OCI-LY7 (cell line): ENCODE results near the gene NDUFV1. TPM values are rescaled to one million over a fixed set of nuclear protein-coding genes. Genes with fewer than 3 reads are reported as not detected.

ENCODE experiments used
- BruUV-seq: library from RNA; stranded (reverse); fragments of 400-500 nt; replicated peaks from 2 replicates; lab custom pipeline; 2021; lab: Mats Ljungman, UMichigan
- CTCF ChIA-PET: fragments of 300-600 bp; sonication (Branson Sonifier 250); formaldehyde crosslinking; loops from one replicate; lab custom pipeline; 2022; ENCODE audit warnings: antibody characterized with exemption; ENCODE audit not compliant: unreplicated experiment; lab: Charles Lee
- POLR2A ChIA-PET: fragments of 300-600 bp; sonication (Branson Sonifier 250); formaldehyde crosslinking; loops from one replicate; lab custom pipeline; 2022; ENCODE audit warnings: antibody characterized with exemption; lab: Charles Lee
- DNase-seq: peaks from one replicate; pipeline ENCODE4 v3.0.0-alpha.2; 2015; ENCODE audit warnings: low spot score
- H2AFZ ChIP-seq: fragments of 200-600 bp; sonication (generic), shearing (Covaris generic); 2 replicates; pipeline ENCODE4 v1.6.1; 2014; ENCODE audit warnings: mild to moderate bottlenecking, antibody characterized with exemption, low read length, moderate library complexity
- H3K27ac ChIP-seq: fragments of 200-600 bp; sonication (generic); 2 replicates; pipeline ENCODE4 v1.5.1; 2014; ENCODE audit warnings: mixed run types, low read depth, mild to moderate bottlenecking, moderate library complexity, low read length, inconsistent platforms; ENCODE audit not compliant: poor library complexity, severe bottlenecking
- H3K36me3 ChIP-seq: fragments of 200-600 bp; sonication (generic); 2 replicates; pipeline ENCODE4 v1.6.1; 2014; ENCODE audit warnings: mild to moderate bottlenecking, antibody characterized with exemption, low read length, moderate library complexity, mixed read lengths; ENCODE audit not compliant: insufficient read depth
- H3K4me1 ChIP-seq: fragments of 200-600 bp; sonication (generic); 2 replicates; pipeline ENCODE4 v1.5.1; 2014; ENCODE audit warnings: mild to moderate bottlenecking, low read length; ENCODE audit not compliant: insufficient read depth, poor library complexity, severe bottlenecking
- H3K4me2 ChIP-seq: fragments of 200-600 bp; sonication (generic); 2 replicates; pipeline ENCODE4 v1.6.1; 2014; ENCODE audit warnings: mild to moderate bottlenecking, low read length
- H3K4me3 ChIP-seq: fragments of 200-600 bp; sonication (generic); 2 replicates; pipeline ENCODE4 v1.5.1; 2014; ENCODE audit warnings: mild to moderate bottlenecking, low read depth, low read length; ENCODE audit not compliant: poor library complexity, severe bottlenecking
- H3K79me2 ChIP-seq: fragments of 200-600 bp; sonication (generic); 2 replicates; pipeline ENCODE4 v1.6.1; 2016; ENCODE audit warnings: low read depth, mild to moderate bottlenecking, low read length, moderate library complexity, mixed read lengths; ENCODE audit not compliant: insufficient read depth
- H3K9me2 ChIP-seq: fragments of 200-600 bp; sonication (generic); 2 replicates; pipeline ENCODE4 v1.6.1; 2016; ENCODE audit warnings: mild to moderate bottlenecking, low read length, mixed read lengths; ENCODE audit not compliant: insufficient read depth
- H3K9me3 ChIP-seq: fragments of 200-600 bp; sonication (generic); 2 replicates; pipeline ENCODE4 v1.6.1; 2014; ENCODE audit warnings: mild to moderate bottlenecking, mixed run types, low read length, mixed read lengths
- H4K20me1 ChIP-seq: fragments of 200-600 bp; sonication (generic); 2 replicates; pipeline ENCODE4 v1.6.1; 2014; ENCODE audit warnings: mild to moderate bottlenecking, antibody characterized with exemption, low read length, moderate library complexity, mixed read lengths; ENCODE audit not compliant: insufficient read depth
- EZH2phosphoT487 ChIP-seq: fragments of 200-600 bp; sonication (generic); IDR thresholded peaks from 2 replicates; pipeline ENCODE4 v1.6.1; 2018; ENCODE audit warnings: low read depth, borderline replicate concordance, mild to moderate bottlenecking, mixed run types, antibody characterized with exemption, low read length, moderate library complexity, mixed read lengths
- intact Hi-C: fragments of 100-400 bp; cut with micrococcal nuclease; formaldehyde crosslinking; loops from one replicate; pipeline ENCODE4 v1.10.0; 2022; ENCODE audit not compliant: unreplicated experiment
- total RNA-seq, 2 experiments: library from RNA; depleted of rRNA in 1 of 2; stranded (reverse); fragments of >200 nt in 1 of 2; shearing (Covaris generic) in 1 of 2; gene quantifications; 2 replicates each; pipeline ENCODE4 v1.2.3, GENCODE V29; 2014 to 2022
- TF ChIP-seq, protein P1 (sequence below): fragments of 200-600 bp; sonication (generic); conservative IDR thresholded peaks from 2 replicates; pipeline ENCODE4 v1.5.1; 2014; ENCODE audit warnings: mild to moderate bottlenecking, antibody characterized with exemption, low read length, moderate library complexity, mixed read lengths

Gene NDUFV1
- total RNA-seq, 2 experiments from 2014 or later = 283 to 335 TPM

GRCh38 chr11:67576735-67577475, 29.8 kb upstream of the NDUFV1 start:
- Histone ChIP-seq H3K27ac (no peak overlapping the region), H3K79me2 (no peaks in the 10 kb centered on the region), H3K36me3 (no peaks in the 10 kb centered on the region), H4K20me1 (no peaks in the 10 kb centered on the region), H3K9me2 (no peaks in the 10 kb centered on the region), H3K4me2 (no peak overlapping the region), H2AFZ (no peak overlapping the region), H3K4me1 (peaks cover 24% of the 10 kb centered on the region), H3K4me3 (no peak overlapping the region), H3K9me3 (peaks cover 4% of the 10 kb centered on the region; the same call in 1 of the 2 replicates)
- peak; percentile 46 for DNase-seq
- CTCF ChIA-PET = interaction anchor here (0.6 kb wide), 1 partner anchor 63 kb away, joined by 3 read pairs; no protein-coding TSS in a partner anchor
- BruUV-seq = no TSS peak
- intact Hi-C loops = loop anchor here (5.0 kb wide), 1 partner anchor 225 kb away; no protein-coding TSS in a partner anchor
- TF ChIP-seq, protein P1, sequence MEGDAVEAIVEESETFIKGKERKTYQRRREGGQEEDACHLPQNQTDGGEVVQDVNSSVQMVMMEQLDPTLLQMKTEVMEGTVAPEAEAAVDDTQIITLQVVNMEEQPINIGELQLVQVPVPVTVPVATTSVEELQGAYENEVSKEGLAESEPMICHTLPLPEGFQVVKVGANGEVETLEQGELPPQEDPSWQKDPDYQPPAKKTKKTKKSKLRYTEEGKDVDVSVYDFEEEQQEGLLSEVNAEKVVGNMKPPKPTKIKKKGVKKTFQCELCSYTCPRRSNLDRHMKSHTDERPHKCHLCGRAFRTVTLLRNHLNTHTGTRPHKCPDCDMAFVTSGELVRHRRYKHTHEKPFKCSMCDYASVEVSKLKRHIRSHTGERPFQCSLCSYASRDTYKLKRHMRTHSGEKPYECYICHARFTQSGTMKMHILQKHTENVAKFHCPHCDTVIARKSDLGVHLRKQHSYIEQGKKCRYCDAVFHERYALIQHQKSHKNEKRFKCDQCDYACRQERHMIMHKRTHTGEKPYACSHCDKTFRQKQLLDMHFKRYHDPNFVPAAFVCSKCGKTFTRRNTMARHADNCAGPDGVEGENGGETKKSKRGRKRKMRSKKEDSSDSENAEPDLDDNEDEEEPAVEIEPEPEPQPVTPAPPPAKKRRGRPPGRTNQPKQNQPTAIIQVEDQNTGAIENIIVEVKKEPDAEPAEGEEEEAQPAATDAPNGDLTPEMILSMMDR = peak; percentile 69
- no peak for TF ChIP-seq EZH2phosphoT487
- POLR2A ChIA-PET = interaction anchor here (0.6 to 1.0 kb wide), 2 partner anchors 11 to 43 kb away, joined by 3 read pairs; no protein-coding TSS in a partner anchor

GRCh38 chr11:67577951-67578350, 28.8 kb upstream of the NDUFV1 start:
- TF ChIP-seq, protein P1 = no peak
- TF ChIP-seq EZH2phosphoT487 = no peak
- Histone ChIP-seq H3K79me2 (peaks cover 10% of the 10 kb centered on the region; the same call in 1 of the 2 replicates), H3K4me3 (no peak overlapping the region), H4K20me1 (no peaks in the 10 kb centered on the region), H3K9me2 (no peaks in the 10 kb centered on the region), H3K4me1 (peaks cover 32% of the 10 kb centered on the region), H3K27ac (no peak overlapping the region), H2AFZ (no peak overlapping the region), H3K4me2 (no peak overlapping the region), H3K36me3 (no peaks in the 10 kb centered on the region), H3K9me3 (no peaks in the 10 kb centered on the region)
- ChIA-PET CTCF (interaction anchor here (0.6 kb wide), 1 partner anchor 70 kb away, joined by 3 read pairs; no protein-coding TSS in a partner anchor), POLR2A (no interaction called here)
- no peak for DNase-seq
- intact Hi-C loops = loop anchor here (5.0 kb wide), 1 partner anchor 224 kb away; no protein-coding TSS in a partner anchor
- no TSS peak for BruUV-seq
